ENCODE data around the gene ASNS.

Gene ASNS

GRCh38 chr7:97842772-97843345, 29.3 kb downstream of the ASNS start:
- no peak for DNase-seq

DNA sequence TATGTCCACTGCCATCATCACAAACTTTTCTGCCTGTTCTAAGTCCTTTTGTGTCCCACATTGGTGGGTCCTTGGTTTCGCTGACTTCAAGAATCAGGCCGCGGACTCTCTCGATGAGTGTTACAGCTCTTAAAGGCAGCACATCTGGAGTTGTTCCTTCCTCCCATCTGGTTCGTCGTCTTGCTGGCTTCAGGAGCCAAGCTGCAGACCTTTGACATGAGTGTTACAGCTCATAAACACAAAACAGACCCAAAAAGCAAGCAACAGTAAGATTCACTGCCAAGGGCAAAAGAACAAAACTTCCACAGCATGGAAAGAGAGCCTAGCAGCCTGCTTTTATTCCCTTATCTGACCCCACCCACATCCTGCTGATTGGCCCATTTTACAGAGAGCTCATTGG, 30.2 kb downstream of the ASNS start:
- DNase-seq = no peak

GRCh38 chr7:97835296-97836138, 36.7 kb downstream of the ASNS start:
- peak in 1 of 2 donors; percentile 11 for DNase-seq

GRCh38 chr7:97819161-97819560, 53.0 kb downstream of the ASNS start:
- no peak for DNase-seq

DNA sequence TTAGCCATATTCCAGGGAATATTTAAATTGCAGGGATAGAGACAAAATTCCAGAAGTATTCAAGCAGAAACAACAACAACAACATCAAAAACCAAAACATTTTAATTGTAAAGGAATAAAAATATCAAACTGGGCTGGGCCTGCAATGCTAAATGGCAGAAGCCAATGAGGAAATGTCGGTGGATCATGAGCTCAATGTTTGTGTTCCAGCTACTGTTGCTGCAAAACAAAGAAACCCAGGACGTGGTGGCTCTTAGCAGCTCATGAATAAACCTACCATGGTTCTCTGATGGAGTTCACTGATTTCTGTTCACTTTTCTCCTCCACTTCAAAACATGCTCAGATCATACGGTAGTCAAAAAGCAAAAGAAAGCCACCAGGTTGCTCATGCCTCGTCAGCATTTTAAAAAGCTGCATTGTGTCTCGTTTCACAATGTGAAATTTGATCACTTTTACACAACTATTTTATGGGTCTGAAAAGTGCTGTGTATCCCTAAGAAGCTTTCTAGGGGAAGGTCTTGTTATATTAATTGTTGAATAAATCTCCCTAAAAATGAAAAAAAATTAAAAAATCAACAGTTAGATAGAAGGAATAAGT, 54.0 kb downstream of the ASNS start:
- no peak for DNase-seq
